SK-N-SH treated with all-trans-retinoic acid at 6 μM for 48 hours (cell line): ENCODE results near the gene ZNF892.

Experiments
- ZFP3 ChIP-seq: fragments of 250-450 bp; sonication (Bioruptor Pico); IDR thresholded peaks from 2 replicates; pipeline ENCODE4 v1.5.0; 2020; ENCODE audit warnings: mild to moderate bottlenecking, moderate library complexity
- ZFP30 ChIP-seq: fragments of 450-650 bp; formaldehyde crosslinking; IDR thresholded peaks from 2 replicates; pipeline ENCODE4 v1.5.0; 2022; ENCODE audit warnings: mild to moderate bottlenecking, moderate library complexity

DNA sequence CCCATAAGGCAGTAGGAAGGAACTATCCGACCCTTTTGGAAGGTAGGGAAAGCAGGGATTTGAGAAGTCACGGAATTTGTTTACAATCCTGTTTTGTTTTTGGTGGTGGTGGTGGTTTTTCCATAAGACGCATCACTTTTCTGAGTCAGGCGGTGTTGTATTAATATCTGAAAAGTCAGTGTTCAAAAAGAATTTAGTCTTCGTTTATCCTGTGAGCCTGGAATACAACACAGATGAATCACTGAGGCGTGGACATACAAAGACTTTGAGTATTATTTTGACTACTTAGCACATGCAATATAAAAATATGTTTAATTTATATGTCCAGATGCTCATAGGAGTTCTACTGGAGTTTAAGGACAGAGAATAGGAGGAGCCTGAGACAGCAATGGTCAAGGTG is 785 bp downstream of the ZNF892 start:
- no peak for TF ChIP-seq ZFP3 (CRISPR knock-in tag)
- TF ChIP-seq ZFP30 (CRISPR knock-in tag) = no peak
